VCaP (cell line): ENCODE data around the gene KATNAL1.

Experiments
- H3K27ac ChIP-seq: fragments of 450-650 bp; 2 replicates; pipeline ENCODE4 v1.5.1; 2017
- TF ChIP-seq, protein P1 (sequence below): fragments of 450-650 bp; conservative IDR thresholded peaks from 2 replicates; pipeline ENCODE4 v1.5.1; 2017; ENCODE audit warnings: mild to moderate bottlenecking, moderate library complexity

KATNAL1 gene

DNA sequence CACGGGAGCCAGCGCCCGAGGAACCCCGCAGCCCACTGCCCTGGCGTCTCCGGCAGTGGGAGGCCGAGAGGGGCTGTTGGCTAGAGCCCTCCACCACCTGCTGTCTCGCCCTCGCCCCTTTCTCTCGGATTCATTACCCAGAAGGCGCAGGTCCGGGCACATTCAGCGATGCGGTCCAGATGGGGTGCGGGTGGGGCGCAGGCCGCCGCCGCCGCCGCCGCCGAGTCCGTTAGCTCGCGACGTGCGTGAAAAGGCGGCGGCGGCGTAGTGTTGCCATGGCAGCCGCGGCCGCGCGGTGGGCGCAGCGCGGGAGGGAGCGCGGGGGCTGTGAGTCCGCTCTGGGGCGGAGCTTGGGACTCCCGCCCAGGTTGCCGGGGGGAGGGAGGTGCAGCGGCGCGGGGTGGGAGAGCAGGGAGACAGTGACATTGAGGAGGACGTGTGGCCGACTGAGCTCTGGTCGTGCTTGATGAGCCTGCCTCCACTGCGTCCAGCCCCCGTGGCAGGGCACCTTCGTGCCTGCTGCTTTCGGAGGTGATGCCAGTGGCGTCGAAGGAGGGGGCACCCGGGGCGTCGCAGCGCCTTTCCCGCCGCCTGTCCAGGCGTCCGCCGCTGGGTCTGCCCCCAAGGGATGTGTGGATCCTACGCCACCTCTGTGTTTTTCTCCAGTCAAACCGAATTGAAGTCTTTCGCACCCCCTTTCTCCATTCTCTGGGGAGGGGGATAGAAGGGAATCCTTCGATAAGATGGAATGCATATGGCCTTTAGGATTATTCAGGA, at the start of gene KATNAL1:
Gene KATNAL1, minus strand, starts transcription at position 358 of the 777 bp plus-strand sequence. CDS start 23,774 bp downstream, outside the sequence.
- TF ChIP-seq, protein P1, sequence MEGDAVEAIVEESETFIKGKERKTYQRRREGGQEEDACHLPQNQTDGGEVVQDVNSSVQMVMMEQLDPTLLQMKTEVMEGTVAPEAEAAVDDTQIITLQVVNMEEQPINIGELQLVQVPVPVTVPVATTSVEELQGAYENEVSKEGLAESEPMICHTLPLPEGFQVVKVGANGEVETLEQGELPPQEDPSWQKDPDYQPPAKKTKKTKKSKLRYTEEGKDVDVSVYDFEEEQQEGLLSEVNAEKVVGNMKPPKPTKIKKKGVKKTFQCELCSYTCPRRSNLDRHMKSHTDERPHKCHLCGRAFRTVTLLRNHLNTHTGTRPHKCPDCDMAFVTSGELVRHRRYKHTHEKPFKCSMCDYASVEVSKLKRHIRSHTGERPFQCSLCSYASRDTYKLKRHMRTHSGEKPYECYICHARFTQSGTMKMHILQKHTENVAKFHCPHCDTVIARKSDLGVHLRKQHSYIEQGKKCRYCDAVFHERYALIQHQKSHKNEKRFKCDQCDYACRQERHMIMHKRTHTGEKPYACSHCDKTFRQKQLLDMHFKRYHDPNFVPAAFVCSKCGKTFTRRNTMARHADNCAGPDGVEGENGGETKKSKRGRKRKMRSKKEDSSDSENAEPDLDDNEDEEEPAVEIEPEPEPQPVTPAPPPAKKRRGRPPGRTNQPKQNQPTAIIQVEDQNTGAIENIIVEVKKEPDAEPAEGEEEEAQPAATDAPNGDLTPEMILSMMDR = no peak
- H3K27ac ChIP-seq = peak within 1 kb of the TSS; percentile 79; the same call in 1 of the 2 replicates

- TF ChIP-seq, protein P1 = no peak
- H3K27ac ChIP-seq = no peak overlapping the region
Observed at GRCh38 chr13:30355839-30356238, 48.5 kb upstream of the KATNAL1 start.

DNA sequence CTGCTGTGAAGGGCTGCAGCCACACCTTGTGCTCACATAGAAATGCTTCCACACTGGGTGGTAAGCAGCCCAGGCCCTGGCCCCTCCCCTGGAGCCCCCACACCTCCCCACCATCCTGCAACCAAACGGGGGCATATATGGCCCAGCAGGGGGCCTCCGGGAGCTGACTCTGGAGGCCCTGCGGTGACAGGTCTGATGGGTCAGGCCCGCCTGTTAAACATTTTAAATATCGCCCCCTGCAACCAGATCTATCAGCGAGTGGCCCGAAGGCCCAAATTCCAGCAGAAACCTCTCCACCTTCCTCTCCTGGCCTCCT, 48.0 kb upstream of the KATNAL1 start:
- TF ChIP-seq, protein P1 = no peak
- no peak overlapping the region for H3K27ac ChIP-seq

- no peak overlapping the region for H3K27ac ChIP-seq
- TF ChIP-seq, protein P1 = no peak
Observed at GRCh38 chr13:30354493-30355383, 47.4 kb upstream of the KATNAL1 start.

GRCh38 chr13:30353471-30354215, 46.3 kb upstream of the KATNAL1 start:
- no peak overlapping the region for H3K27ac ChIP-seq
- TF ChIP-seq, protein P1 = no peak

DNA sequence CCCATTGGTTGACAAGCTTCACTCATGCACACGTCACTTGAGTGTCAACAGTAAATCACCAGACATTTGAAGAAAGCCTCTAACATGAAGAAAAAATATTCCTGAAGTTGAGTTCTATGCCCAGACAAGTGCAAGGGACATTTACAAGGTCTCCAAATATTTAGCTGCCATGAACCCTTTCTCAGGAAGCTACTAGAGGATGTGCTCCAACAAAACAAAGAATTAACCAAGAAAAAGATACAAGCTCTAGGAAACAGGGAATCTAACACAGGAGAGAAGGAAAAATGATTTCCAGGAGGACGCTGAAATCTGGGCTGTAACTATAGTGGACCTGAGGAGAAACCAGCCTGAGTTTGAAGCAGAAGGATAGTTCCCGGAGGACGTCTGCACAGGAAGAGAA, 45.7 kb upstream of the KATNAL1 start:
- TF ChIP-seq, protein P1 = no peak
- H3K27ac ChIP-seq = no peak overlapping the region

GRCh38 chr13:30352121-30352520, 44.8 kb upstream of the KATNAL1 start:
- TF ChIP-seq, protein P1 = no peak

More at GRCh38 chr13:30352121-30352520, 44.8 kb upstream of the KATNAL1 start:
- no peak overlapping the region for H3K27ac ChIP-seq
